HG03378 (cell line): Measurements from ENCODE around the gene PTPRD.
"Not testable (repeated sequence)": the region's sequence is repeated elsewhere in the genome, so short reads cannot be mapped to it uniquely, and the experiment has no call there.

Experiments used
- ATAC-seq: cut with Tn5 transposase; IDR thresholded peaks from one replicate; pipeline ENCODE4 v1.9.1; 2021; ENCODE audit warnings: mild to moderate bottlenecking, moderate library complexity; ENCODE audit not compliant: unreplicated experiment

The PTPRD gene

GRCh38 chr9:9996259-9996658, 616.5 kb downstream of the PTPRD start:
- no peak for ATAC-seq

GRCh38 chr9:9992936-9993335, 619.9 kb downstream of the PTPRD start:
- ATAC-seq, result no peak

- ATAC-seq, result no peak
Observed at GRCh38 chr9:9973062-9973461, 639.7 kb downstream of the PTPRD start.

- no peak for ATAC-seq
Observed at GRCh38 chr9:9970514-9970913, 642.3 kb downstream of the PTPRD start.

- ATAC-seq, result no peak
Observed at GRCh38 chr9:9963841-9964240, 649.0 kb downstream of the PTPRD start.

GRCh38 chr9:9961934-9962333, 650.9 kb downstream of the PTPRD start:
- ATAC-seq, result no peak

- ATAC-seq, result no peak
Observed at GRCh38 chr9:9961487-9961886, 651.3 kb downstream of the PTPRD start.

GRCh38 chr9:9951556-9952160, 661.1 kb downstream of the PTPRD start:
- no peak for ATAC-seq

- ATAC-seq, result no peak
Observed at GRCh38 chr9:9950813-9951212, 662.0 kb downstream of the PTPRD start.

GRCh38 chr9:9949978-9950377, 662.8 kb downstream of the PTPRD start:
- no peak for ATAC-seq

GRCh38 chr9:9949368-9949767, 663.4 kb downstream of the PTPRD start:
- ATAC-seq, result no peak

- ATAC-seq, result no peak
Observed at GRCh38 chr9:9945966-9946365, 666.8 kb downstream of the PTPRD start.

- ATAC-seq, result peak; percentile 78
Observed at GRCh38 chr9:9942764-9943424, 669.9 kb downstream of the PTPRD start.

GRCh38 chr9:9938432-9938831, 674.4 kb downstream of the PTPRD start:
- no peak for ATAC-seq

GRCh38 chr9:9931464-9931863, 681.3 kb downstream of the PTPRD start:
- not testable (repeated sequence) for ATAC-seq

- ATAC-seq, result peak; percentile 85
Observed at GRCh38 chr9:9924376-9924775, 688.4 kb downstream of the PTPRD start.

GRCh38 chr9:9921805-9922204, 691.0 kb downstream of the PTPRD start:
- no peak for ATAC-seq

GRCh38 chr9:9920425-9921060, 692.3 kb downstream of the PTPRD start:
- no peak for ATAC-seq

GRCh38 chr9:9919174-9919775, 693.5 kb downstream of the PTPRD start:
- no peak for ATAC-seq

- no peak for ATAC-seq
Observed at GRCh38 chr9:9917400-9917799, 695.4 kb downstream of the PTPRD start.

- ATAC-seq, result no peak
Observed at GRCh38 chr9:9914174-9914573, 698.6 kb downstream of the PTPRD start.

- ATAC-seq, result no peak
Observed at GRCh38 chr9:9913276-9913832, 699.4 kb downstream of the PTPRD start.
